ENCODE results near the gene ANKRD24.

DNA sequence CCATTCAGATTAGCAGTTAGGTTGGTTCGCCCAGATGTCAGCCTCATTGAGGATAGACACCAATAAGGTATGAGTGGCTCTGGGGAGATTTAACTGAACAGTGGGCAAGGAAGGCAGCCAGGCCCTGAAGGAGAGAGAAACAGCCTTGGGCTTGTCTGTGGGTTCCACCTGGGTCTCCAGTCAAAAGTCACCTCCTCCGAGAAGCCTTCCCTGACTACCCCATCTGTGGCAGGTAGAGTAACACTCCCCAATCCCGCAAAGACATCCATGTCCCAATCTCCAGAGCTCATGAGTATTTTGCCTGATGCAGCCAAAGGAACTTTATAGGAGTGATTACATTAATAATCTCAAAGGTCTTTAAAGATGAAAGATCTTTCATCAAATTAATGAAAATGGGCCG lies 56.3 kb downstream of the ANKRD24 start:
- TF ChIP-seq, protein P1, sequence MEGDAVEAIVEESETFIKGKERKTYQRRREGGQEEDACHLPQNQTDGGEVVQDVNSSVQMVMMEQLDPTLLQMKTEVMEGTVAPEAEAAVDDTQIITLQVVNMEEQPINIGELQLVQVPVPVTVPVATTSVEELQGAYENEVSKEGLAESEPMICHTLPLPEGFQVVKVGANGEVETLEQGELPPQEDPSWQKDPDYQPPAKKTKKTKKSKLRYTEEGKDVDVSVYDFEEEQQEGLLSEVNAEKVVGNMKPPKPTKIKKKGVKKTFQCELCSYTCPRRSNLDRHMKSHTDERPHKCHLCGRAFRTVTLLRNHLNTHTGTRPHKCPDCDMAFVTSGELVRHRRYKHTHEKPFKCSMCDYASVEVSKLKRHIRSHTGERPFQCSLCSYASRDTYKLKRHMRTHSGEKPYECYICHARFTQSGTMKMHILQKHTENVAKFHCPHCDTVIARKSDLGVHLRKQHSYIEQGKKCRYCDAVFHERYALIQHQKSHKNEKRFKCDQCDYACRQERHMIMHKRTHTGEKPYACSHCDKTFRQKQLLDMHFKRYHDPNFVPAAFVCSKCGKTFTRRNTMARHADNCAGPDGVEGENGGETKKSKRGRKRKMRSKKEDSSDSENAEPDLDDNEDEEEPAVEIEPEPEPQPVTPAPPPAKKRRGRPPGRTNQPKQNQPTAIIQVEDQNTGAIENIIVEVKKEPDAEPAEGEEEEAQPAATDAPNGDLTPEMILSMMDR (IDR thresholded peaks at IDR 0.05) = no peak
- TF ChIP-seq EP300 (IDR thresholded peaks at IDR 0.05) (no peak), POLR2AphosphoS5 (IDR thresholded peaks at IDR 0.05) (no peak)
